ENCODE measurements around the gene GTF3C2.
A peak's percentile ranks its signal among the peaks of the same experiment; 100 is the strongest.
"Not testable (repeated sequence)": the region's sequence is repeated elsewhere in the genome, so short reads cannot be mapped to it uniquely, and the experiment has no call there.

GTF3C2 gene

DNA sequence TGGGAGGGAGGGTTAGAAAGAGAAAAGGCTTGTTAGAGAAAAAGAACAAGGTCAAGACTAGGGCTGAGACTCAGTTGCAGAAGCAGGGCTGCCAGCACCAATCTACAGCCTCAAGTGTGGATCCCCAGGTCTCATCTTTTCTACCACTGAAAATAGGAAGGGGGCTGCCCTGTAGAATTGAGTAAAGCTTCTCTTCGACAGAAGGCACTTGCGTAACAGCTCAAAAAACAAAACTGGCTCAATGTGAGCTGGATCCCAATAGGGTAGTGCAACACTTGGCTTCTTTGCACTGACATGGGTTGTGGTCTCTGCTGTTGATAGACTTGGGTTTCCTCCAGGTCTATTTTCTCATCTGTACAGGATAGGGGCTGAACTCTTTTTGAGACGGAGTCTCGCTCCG lies 31.8 kb downstream of the GTF3C2 start:
- no peak for DNase-seq (ENCODE audit: low read depth)
- no peak for TF ChIP-seq CTCF (IDR thresholded peaks at IDR 0.05; ENCODE audit: insufficient read depth, low read depth, low read length, missing control alignments)
- H3K4me3 ChIP-seq (ENCODE audit: low read depth, low read length), result no peak overlapping the region

DNA sequence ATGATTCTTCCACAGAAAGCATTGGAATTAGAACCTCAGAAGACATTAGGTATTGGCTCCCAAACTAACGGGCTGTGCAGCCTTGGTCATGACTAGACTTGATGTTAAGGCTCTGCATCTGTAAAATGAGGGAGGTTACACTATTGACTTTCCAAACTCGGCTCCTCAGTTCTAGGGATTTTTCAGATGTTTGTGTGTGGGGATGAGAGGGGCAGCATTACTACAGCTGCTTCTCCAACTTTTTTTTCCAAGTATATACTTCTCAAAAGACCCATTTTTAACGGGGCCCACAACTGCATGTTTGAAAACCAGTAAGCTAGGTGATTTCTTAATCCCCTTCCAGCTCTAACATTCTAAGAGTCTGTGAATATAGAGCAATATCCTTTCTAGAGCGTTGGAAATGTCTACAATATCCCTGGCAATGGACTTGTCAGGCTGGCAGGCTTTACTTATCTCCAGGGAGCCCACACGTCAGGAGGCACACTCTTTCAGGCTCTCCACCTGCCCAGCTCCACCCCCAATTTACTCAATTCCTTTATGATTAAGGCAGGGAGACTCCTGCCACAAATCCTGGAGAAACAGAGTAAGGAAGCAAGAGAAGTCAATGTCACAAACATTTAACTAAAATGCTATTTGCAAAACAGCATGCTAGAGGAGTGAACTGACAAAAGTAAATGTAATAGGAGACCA lies 32.8 kb downstream of the GTF3C2 start:
- peak overlapping the region; percentile 68 for H3K4me3 ChIP-seq (ENCODE audit: low read depth, low read length)
- TF ChIP-seq CTCF (IDR thresholded peaks at IDR 0.05; ENCODE audit: insufficient read depth, low read depth, low read length, missing control alignments), result no peak
- no peak for DNase-seq (ENCODE audit: low read depth)

GRCh38 chr2:27322766-27323595 lies 33.6 kb downstream of the GTF3C2 start, which contains the start of gene MPV17:
MPV17 (minus strand) TSS chr2:27323097; CDS start chr2:27322517, 580 bp downstream.
- TF ChIP-seq CTCF (IDR thresholded peaks at IDR 0.05; ENCODE audit: insufficient read depth, low read depth, low read length, missing control alignments), result no peak

GRCh38 chr2:27322301-27322765 lies 34.2 kb downstream of the GTF3C2 start:
- H3K4me3 ChIP-seq (ENCODE audit: low read depth, low read length), result peak overlapping the region; percentile 68
- peak; percentile 52 for DNase-seq (ENCODE audit: low read depth)
- TF ChIP-seq CTCF (IDR thresholded peaks at IDR 0.05; ENCODE audit: insufficient read depth, low read depth, low read length, missing control alignments), result no peak

More at GRCh38 chr2:27322766-27323595, 33.6 kb downstream of the GTF3C2 start, which contains the start of gene MPV17:
- H3K4me3 ChIP-seq (ENCODE audit: low read depth, low read length), result peak within 1 kb of the TSS; percentile 68
- DNase-seq (ENCODE audit: low read depth), result peak; percentile 95

- no peak for TF ChIP-seq CTCF (IDR thresholded peaks at IDR 0.05; ENCODE audit: insufficient read depth, low read depth, low read length, missing control alignments)
- H3K4me3 ChIP-seq (ENCODE audit: low read depth, low read length), result no peak overlapping the region
- DNase-seq (ENCODE audit: low read depth), result no peak
Measured at GRCh38 chr2:27320958-27321543, 35.5 kb downstream of the GTF3C2 start.

DNA sequence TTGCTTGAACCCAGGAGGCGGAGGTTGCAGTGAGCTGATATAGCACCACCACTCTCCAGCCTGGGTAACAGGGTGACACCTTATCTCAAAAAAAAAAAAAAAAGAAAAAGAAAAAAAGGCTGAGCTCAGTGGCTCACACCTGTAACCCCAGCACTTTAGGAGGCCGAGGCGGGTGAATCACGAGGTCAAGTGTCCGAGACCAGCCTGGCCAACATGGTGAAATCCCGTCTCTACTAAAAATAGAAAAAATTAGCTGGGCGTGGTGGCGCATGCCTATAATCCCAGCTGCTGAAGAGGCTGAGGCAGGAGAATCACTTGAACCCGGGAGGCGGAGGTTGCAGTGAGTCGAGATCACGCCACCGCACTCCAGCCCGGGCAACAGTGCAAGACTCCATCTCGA lies 36.7 kb downstream of the GTF3C2 start:
- H3K4me3 ChIP-seq (ENCODE audit: low read depth, low read length); DNase-seq (ENCODE audit: low read depth): not testable (repeated sequence)
